ENCODE data around the gene BRINP3.
"Not testable (repeated sequence)": the region's sequence is repeated elsewhere in the genome, so short reads cannot be mapped to it uniquely, and the experiment has no call there.

The BRINP3 gene

DNA sequence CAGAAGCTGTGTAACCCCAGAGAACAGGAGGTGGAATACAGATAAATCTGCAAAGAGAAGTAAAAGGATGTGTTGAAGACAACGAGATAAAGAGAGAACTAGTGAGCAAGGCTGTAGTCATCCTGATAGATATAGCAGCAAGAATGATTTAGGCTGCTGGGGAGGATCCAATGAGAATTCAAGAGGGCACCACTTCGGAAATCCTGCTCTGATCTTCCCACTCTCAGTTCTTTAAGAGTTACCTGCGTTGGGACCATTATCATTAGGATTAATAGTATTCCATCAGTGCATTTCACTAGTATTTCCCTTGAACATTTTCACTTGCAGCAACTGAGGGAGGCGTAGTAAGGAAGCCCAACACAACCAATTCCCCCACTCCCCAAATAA is at the start of gene BRINP3:
TSS of gene BRINP3 (minus strand) at position 103 of the 387 bp plus-strand sequence.
- DNase-seq (ENCODE audit: low read depth in 1 of 2, low spot score in 1 of 2) = no peak

DNA sequence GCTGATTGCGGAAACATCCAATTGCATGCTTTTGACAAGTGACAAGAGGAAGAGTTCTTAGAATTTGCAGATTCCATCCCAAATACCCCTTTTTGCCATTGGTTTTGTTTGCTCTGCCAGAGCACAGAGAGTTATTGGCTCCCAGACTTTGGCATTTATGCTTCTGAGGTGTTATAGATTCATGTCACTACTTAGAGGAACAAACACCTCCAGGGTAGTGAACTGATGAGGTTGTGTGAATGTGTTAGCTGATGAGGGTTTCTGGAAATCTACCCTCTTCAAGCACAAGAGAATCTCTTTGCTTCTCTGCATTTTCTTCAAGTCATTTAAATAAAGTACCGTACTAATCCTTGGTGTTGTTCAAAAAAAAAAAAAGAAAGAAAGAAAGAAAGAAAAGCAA is 33.9 kb upstream of the BRINP3 start:
- DNase-seq (ENCODE audit: low read depth in 1 of 2, low spot score in 1 of 2) = no peak

DNA sequence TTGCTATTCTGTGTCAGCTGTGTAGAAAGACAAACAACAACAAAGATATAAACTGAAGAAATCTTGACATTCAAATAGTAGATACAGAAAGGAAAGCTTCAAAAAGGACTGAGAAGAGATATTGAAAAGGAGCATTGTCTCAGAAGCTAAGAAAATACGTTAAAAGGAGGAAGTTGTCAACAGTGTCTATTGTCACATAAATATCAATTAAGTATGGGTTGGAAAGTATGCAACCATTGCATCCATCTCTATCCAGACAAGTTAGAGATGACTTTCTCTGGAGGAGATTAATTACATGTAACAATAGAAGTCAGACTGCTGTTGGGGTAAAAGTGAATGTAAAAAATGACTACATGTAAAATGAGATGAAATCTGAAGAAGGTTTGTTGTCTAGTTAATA is 29.7 kb upstream of the BRINP3 start:
- DNase-seq (ENCODE audit: low read depth in 1 of 2, low spot score in 1 of 2) = no peak

DNA sequence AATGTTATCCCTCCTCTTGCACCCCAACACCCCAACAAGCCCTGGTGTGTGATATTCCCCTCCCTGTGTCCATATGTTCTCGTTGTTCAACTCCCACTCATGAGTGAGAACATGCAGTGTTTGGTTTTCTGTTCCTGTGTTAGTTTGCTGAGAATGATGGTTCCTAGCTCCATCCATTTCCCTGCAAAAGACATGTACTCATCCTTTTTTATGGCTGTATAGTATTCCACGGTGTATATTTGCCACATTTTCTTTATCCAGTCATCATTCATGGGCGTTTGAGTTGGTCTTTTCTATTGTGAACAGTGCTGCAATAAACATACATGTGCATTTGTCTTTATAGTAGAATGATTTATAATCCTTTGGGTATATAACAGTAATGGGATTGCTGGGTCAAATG is 26.9 kb upstream of the BRINP3 start:
- DNase-seq (ENCODE audit: low read depth in 1 of 2, low spot score in 1 of 2) = not testable (repeated sequence)

DNA sequence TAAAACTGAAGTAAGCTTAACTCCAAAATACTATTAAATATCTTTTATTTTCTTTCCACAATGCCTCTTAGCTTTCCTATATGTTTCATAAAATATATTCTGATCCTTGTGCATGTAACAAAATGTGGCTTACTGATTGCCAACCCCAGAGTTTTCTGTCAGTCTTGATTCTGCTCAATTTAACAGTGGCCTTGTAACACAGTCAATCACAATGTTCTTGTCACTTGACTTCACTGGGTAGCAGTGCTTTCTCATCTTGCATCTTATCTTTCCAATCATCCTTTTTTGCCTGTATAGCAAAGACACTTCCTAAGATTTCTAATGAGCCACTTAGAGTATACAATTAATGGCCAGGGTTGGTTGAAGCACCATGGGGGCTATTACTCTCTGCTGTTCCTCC is 19.9 kb upstream of the BRINP3 start:
- DNase-seq (ENCODE audit: low read depth in 1 of 2, low spot score in 1 of 2) = no peak

DNA sequence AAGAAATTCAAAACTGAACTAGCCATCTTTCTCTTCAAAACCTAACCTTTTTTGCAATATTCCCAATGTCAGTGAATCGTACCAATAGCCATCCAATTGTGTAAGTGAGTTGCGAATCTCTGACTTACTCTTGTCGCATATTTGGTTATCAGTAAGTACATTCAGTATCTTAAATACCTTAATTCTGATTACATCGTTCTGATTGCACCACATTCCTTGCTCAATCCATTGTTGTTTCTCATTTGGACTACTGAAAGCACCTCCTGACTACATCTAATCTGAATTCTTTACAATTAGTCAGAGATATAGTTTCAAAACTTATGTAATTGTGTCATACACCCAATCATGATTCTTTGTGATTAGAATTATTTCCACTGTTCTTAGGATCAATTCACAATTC is 16.8 kb upstream of the BRINP3 start:
- no peak for DNase-seq (ENCODE audit: low read depth in 1 of 2, low spot score in 1 of 2)

DNA sequence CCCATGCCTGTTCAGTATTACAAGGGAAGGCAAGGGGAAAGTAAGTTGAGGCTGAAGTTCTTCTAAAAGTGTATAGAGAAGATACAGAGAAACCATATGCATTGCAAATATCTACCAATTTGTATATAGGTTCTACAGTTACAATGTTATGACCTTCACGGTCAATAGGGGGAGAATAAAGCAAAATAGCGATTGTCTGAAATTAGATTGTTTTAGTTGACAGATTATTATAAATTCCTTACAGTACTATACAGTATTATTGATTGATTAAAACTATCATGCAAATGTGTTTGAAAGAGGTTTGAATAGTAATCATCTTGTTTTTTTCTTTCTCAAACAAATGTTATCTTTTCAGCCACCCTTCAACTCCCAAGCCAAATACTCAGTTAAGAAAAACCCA is 13.7 kb upstream of the BRINP3 start:
- no peak for DNase-seq (ENCODE audit: low read depth in 1 of 2, low spot score in 1 of 2)

DNA sequence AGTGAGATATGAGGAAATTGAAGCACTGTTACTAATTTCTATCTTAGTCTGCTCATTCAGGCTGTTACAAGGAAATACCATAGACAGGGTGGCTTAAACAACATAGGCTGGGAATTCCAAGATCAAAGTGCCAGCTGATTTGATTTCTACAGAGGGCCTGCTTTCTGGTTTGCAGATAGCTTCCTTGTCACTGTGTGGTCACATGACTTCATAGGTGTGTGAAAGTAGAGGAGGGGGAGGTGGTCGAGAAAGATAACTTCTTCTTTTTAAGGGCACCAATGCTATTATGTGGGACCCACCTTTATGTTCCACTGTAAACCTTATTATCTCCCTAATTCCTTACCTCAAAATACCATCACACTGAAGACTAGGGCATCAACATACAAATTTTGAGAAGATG is 6.4 kb upstream of the BRINP3 start:
- no peak for DNase-seq (ENCODE audit: low read depth in 1 of 2, low spot score in 1 of 2)

DNA sequence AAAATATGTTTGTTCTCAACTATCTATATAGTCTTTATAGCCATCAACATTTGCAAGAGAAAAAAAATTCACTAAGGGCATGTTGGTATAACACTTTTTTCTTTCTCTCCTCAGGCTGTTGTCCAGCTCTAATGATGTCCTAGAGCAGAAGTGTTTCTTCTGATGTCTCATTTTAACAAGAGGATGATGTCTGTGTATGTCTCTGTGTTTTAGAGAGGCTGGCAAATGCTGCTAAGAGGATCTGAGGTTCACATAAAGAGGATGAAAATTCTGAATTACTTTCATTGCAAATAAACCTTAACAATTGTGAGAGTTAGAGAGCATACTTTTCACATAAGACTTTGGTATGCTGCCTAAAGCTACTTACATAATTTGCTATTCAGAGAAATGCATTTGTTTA is 2.6 kb upstream of the BRINP3 start:
- DNase-seq (ENCODE audit: low read depth in 1 of 2, low spot score in 1 of 2) = no peak

DNA sequence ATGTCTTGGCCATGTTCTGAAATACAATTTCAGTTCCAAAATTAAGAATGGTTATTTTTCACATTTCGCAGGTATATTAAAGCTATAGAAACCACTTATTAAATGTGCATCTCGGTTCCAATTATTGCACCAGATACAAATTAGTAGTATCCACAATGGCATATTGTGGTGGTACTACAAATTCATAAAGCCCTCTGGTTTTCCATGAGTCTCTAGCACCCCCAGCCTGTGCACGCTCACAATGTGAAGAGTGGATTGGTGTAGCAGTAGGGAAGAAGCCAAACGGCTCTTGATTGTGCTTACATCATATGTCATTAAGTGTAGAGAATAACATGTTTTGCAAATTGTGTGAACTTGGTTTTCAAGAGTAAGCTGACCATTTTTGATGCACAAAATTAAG is 1.9 kb upstream of the BRINP3 start:
- DNase-seq (ENCODE audit: low read depth in 1 of 2, low spot score in 1 of 2) = no peak

DNA sequence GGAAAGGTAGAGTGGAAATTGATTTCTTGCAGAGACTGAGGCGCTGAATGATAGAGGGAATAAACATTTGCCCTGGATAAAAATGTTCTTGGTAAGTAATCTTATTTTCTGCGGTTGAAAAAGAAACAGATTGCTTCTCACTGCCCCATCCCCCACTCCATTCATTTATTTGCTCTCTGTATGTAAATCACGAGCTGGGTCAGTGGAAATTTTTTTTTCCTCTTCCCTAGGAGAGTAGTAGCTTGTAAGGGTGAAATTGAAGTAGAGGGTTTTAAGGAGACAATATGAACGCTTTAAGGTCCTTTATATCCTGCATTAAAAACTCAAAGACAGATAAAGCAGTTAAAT is 1.4 kb upstream of the BRINP3 start:
- DNase-seq (ENCODE audit: low read depth in 1 of 2, low spot score in 1 of 2) = no peak

DNA sequence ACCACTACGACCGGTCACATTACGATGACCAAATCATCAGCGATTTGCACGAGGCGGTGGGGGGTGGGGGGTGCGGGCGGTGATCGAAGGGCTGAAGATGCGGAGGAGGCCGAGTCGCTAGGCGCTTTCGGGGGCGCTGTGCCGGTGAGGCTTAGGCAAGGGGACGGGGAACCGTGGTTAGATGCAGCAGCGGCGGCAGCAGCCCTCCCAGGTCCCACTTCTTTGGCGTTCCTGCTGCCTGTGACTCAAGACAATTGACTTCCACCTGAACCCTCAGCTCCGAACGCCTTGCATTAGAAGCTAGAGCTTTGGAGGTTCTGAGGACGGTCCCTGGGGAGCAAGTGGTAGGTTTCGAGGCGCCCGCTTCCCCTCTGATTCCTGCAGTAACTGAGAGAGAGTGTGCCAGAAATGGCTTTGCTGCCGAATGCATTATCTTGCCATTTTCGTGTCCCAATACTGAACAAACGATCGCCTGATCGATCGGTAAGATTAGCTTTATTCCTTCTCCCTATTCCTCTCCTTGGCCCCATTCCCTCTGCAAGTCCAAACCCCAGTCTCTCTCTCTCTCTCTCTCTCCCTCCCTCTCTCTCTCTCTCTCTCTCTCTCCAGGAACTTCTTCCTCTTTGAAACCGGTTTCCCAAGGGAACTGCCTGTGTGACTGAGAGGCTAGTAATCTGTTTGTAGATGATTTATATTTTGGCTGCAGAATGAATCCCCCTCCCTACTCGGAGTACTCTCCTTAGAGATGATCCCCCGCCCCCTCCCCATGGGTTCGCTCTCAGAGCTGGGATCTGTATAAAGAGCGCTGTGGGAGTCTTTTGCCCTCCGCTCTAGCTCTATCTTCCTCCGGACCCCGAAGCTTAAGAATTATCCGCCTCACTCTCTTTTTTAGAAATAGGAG is 735 bp upstream of the BRINP3 start:
- no peak for DNase-seq (ENCODE audit: low read depth in 1 of 2, low spot score in 1 of 2)

DNA sequence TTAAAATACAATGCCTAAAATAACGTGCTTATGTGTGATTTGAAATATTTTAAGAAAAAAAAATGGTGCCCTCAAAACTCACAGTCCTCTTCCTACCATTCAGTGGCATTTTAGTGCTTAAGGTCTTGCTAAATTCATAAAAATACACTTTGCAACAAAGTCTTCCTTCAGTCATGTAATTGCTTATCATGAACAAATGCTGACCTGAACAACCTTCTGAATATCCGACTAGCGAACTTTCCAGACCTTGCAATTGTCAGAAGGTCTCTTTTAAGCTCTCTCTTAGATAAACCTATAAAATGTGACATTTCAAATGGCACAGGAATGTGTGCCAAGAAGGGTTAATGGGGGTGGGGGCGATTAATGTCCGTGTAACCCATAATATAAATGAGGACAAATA is 858 bp downstream of the BRINP3 start:
- DNase-seq (ENCODE audit: low read depth in 1 of 2, low spot score in 1 of 2) = no peak

DNA sequence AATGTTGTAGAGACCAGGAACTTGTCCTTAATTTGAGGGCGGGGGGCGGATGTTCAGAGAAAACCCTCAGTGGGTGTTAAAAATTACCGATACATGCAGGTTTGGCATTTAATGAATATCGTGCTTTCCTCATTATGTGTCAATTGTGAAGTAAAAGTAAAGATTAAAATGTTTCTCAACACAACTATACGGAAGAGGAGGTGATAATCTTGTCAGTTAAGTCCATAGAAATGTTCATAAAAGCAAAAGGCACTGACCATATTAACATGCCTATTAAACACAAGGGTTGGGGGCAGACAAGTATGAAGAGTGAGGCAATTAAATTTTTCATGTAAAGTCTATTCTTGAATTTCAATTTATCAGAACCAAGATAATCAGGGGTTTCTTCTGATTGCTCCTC is 1.3 kb downstream of the BRINP3 start:
- DNase-seq (ENCODE audit: low read depth in 1 of 2, low spot score in 1 of 2) = no peak

DNA sequence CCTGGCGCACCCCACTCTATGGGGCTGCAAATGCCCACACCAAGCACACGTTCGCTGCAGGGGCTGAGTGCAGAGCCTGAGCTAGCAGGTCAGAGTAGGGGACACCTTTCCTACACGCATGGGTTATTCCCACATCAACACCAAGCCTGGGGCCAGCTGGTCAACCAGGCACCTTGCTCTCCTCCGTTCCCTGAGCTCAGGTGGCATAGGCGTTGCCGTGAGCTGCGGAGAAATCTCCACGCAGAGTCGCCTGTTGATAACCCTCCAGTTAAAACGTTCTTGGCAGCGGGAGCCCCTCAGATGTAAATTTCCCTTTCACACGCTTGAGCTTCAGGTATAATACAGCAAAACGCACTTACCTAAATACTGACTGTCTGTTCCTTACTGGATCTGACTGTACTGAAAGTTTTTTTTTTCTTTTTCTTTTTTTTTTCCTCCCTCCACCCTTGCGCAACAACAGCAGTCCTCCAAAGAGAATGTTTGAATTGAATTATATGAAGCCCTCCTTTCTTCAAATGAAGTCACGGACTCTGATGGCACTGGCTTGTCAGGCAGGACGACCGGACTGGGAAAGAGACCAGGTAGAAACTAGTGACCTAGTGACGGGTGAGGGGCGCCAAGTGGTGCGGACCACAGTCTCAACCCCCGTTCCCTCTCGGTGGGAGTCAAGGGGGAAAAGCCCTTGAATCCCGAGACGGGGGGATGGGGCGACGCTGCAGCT is 2.1 kb downstream of the BRINP3 start:
- no peak for DNase-seq (ENCODE audit: low read depth in 1 of 2, low spot score in 1 of 2)

DNA sequence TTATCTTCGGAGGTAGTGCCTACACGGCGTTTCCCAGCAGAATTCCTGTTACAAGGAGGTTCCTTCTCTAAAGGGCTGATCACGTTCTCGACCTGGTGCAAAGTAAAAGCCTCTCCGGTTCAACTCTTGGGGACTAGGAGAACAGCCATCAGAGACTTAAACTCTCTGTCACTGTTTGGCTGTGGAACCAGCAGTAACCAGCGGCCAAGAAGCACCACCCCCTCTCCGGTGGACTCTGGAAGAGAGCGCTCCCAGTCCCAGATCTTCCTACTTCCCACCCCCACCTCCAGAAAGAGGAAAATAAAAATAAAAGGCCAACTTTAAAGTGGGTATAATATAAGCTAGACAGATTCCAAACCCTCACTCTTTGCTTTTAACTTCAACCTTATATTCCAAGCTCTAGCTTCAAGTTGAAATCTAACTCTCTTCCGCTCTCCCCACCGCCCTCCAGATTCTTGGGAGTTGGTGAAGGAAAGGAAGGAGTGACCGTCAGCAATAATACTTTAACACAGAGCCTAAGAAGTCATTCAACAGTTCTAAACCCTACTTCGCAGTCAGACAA is 2.9 kb downstream of the BRINP3 start:
- DNase-seq (ENCODE audit: low read depth in 1 of 2, low spot score in 1 of 2) = no peak

DNA sequence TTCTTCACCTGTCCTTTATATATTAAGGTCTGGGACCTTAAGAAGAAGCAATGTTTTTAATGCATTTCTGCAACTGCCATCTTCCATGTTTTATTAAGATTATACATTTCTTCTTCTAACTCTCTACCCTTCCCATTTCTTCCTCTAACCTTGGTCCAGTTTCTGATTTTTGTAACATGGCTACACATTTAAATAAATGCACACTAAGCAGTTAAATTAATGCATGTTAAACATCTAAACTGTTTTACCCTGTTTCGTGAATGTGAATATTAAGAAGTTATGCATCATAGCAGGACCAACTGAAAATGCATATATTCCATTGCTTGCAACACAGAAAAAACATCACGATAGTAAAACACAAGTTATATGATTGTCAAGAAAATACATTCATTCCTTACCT is 3.7 kb downstream of the BRINP3 start:
- DNase-seq (ENCODE audit: low read depth in 1 of 2, low spot score in 1 of 2) = no peak

DNA sequence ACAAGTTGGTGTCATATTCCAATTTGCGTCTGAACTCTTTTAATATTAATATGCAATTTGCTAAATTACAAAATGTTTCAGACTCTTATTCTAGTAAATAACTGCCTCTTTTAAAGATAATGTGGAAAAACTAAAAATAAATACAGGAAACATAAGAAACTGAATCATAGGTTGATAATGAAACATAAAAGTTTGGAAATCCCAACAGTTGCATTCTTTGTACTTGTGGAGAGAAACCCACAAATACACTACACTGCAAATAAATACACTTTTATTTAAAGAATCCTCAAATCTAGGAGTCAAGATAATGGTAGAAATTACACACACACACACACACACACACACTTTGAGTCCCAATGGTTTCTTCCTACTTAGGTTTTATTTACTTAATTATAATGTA is 5.2 kb downstream of the BRINP3 start:
- no peak for DNase-seq (ENCODE audit: low read depth in 1 of 2, low spot score in 1 of 2)

DNA sequence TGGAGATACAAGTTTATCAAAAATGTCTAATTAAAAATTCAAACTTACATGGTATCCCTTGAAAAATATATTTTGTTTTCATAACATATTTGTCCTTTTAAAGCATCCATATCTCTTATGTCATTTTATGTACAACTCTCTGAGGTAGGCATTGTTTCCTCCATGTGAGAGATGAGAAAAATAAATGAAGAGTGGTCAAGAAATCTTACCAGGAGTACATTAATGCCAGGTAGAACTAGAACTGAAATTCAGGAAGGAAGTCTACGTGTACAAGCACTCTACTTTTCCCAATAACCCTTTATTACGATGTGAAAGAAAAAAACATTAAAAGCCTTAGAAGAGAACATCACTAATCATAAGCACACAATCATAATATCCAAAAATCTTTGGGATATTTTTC is 5.6 kb downstream of the BRINP3 start:
- DNase-seq (ENCODE audit: low read depth in 1 of 2, low spot score in 1 of 2) = no peak

DNA sequence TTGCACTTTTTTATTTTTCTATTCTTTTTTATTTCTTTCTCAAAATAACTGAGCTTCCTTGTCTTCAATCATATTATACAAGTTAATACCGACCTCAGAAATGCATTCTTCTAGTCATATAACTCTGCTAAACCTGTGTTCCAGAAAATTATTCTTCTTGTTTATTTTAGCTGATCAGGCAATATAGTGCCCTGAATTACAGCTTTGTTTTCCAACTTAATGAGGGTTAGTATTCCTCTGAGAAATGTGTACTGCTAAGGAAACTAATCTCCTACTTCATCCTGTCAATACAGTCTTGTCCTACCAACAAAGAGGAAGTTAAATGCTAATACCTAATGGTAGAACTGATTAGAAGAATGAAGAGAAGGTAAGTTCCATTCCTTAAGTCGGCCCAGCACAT is 13.0 kb downstream of the BRINP3 start:
- DNase-seq (ENCODE audit: low read depth in 1 of 2, low spot score in 1 of 2) = no peak

DNA sequence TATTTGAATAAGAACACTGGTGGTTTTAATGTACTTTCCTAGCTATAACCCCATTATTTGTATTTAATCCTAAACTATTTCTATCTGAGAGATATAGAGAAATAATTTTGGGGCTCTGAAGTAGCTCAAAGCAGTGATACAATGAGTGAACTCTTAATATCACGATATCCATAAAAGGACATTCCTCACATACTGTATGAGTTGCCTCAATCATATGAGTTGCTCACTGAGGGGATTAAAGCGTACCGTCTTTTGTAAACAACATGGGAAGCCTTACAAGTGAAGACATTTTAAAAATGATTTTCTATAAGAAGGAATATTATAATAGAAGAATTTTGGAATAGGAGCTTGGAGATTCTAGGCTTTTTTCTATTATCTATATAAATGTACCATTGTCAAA is 21.5 kb downstream of the BRINP3 start:
- no peak for DNase-seq (ENCODE audit: low read depth in 1 of 2, low spot score in 1 of 2)

DNA sequence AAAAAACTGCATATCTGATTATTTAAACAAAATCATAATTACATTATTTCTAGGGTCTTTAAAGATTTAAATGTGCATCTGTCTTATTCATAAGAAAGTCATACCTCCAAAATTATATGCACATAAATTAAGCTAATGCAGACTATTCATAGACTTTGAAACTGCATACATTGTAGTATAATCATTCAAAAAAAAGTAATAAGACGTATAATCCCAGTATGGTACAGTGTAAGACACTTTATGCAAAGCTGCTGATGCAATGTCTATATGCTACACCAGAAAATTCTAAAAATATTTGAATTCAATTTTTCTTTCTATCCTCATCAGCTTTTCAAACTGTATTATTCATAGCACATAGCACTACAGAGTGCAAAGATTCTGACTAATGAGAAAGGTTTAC is 22.0 kb downstream of the BRINP3 start:
- no peak for DNase-seq (ENCODE audit: low read depth in 1 of 2, low spot score in 1 of 2)

Measured in activated CD4-positive, alpha-beta T cell treated with anti-CD3 and anti-CD28 coated beads, Interleukin-2, amount 50 U/mL, for 24 hours (primary cell).